CD8-positive, alpha-beta memory T cell (primary cell): ENCODE measurements around the gene MYCN. TPM values are rescaled to one million over a fixed set of nuclear protein-coding genes. Genes with fewer than 3 reads are reported as not detected.
"Not testable (repeated sequence)": the region's sequence is repeated elsewhere in the genome, so short reads cannot be mapped to it uniquely, and the experiment has no call there.

Source experiments
- CTCF ChIA-PET: fragments of 350-600 bp; sonication (Branson Sonifier 250); formaldehyde crosslinking; loops from one replicate; lab custom pipeline; 2021; ENCODE audit warnings: antibody characterized with exemption; lab: Charles Lee
- POLR2A ChIA-PET: fragments of 350-600 bp; sonication (Branson Sonifier 250); formaldehyde crosslinking; loops from one replicate; lab custom pipeline; 2021; ENCODE audit warnings: antibody characterized with exemption; lab: Charles Lee
- DNase-seq, 5 donors: peaks; one replicate each; pipeline versions ENCODE4 v3.0.0 to v3.0.0-alpha.2; 2020 to 2022; ENCODE audit warnings: mixed read lengths in 1 of 5
- H3K27ac ChIP-seq: one replicate; pipeline ENCODE4 v1.7.0; 2013; ENCODE audit warnings: low read depth, mild to moderate bottlenecking, low read length, moderate library complexity
- H3K27me3 ChIP-seq: 2 replicates; pipeline ENCODE4 v1.7.0; 2013; ENCODE audit warnings: low read length, mild to moderate bottlenecking; ENCODE audit not compliant: insufficient read depth, poor library complexity, severe bottlenecking
- H3K36me3 ChIP-seq: 2 replicates; pipeline ENCODE4 v1.7.0; 2013; ENCODE audit warnings: mild to moderate bottlenecking, low read length, moderate library complexity; ENCODE audit not compliant: insufficient read depth
- H3K4me1 ChIP-seq: 2 replicates; pipeline ENCODE4 v1.7.0; 2013; ENCODE audit warnings: mild to moderate bottlenecking, low read length, moderate library complexity; ENCODE audit not compliant: insufficient read depth
- H3K4me3 ChIP-seq: 2 replicates; pipeline ENCODE4 v1.7.0; 2013; ENCODE audit warnings: mild to moderate bottlenecking, low read length
- H3K9me3 ChIP-seq: 2 replicates; pipeline ENCODE4 v1.7.0; 2013; ENCODE audit warnings: mild to moderate bottlenecking, low read length
- H3K27ac Mint-ChIP-seq, 8 donors: one replicate each; pipeline ENCODE4 v1.8.0; 2020 to 2021; ENCODE audit warnings: mixed read lengths in 8 of 8, mild to moderate bottlenecking in 6 of 8, inconsistent platforms in 3 of 8, moderate library complexity in 3 of 8
- H3K27me3 Mint-ChIP-seq, 2 donors: one replicate each; pipeline ENCODE4 v1.8.0; 2020 to 2021; ENCODE audit warnings: mixed read lengths in 2 of 2, mild to moderate bottlenecking in 1 of 2, moderate library complexity in 1 of 2
- H3K36me3 Mint-ChIP-seq, 3 donors: one replicate each; pipeline ENCODE4 v1.8.0; 2020 to 2021; ENCODE audit warnings: mixed read lengths in 3 of 3, inconsistent platforms in 1 of 3, mild to moderate bottlenecking in 1 of 3
- H3K4me1 Mint-ChIP-seq, 3 donors: one replicate each; pipeline ENCODE4 v1.8.0; 2020 to 2021; ENCODE audit warnings: mixed read lengths in 3 of 3, inconsistent platforms in 1 of 3, mild to moderate bottlenecking in 1 of 3
- H3K4me3 Mint-ChIP-seq, 7 donors: one replicate each; pipeline ENCODE4 v1.8.0; 2020 to 2021; ENCODE audit warnings: mixed read lengths in 7 of 7, mild to moderate bottlenecking in 6 of 7, moderate library complexity in 4 of 7, inconsistent platforms in 2 of 7
- H3K9me3 Mint-ChIP-seq, 5 donors: one replicate each; pipeline ENCODE4 v1.8.0; 2020 to 2022; ENCODE audit warnings: mixed read lengths in 5 of 5, mild to moderate bottlenecking in 3 of 5, moderate library complexity in 2 of 5, inconsistent platforms in 1 of 5
- polyA plus RNA-seq: library from polyadenylated mRNA; unstranded; fragments of 300-500 nt; fragmentation: Illumina TruSeq; gene quantifications from one replicate; pipeline ENCODE4 v1.2.3, GENCODE V29; 2021
- total RNA-seq, 2 experiments: library from RNA; stranded (reverse); gene quantifications; one replicate each; pipeline ENCODE4 v1.2.3, GENCODE V29; 2021

The MYCN gene
- total and polyA plus RNA-seq, 3 experiments from 2014 or later: not detected

DNA sequence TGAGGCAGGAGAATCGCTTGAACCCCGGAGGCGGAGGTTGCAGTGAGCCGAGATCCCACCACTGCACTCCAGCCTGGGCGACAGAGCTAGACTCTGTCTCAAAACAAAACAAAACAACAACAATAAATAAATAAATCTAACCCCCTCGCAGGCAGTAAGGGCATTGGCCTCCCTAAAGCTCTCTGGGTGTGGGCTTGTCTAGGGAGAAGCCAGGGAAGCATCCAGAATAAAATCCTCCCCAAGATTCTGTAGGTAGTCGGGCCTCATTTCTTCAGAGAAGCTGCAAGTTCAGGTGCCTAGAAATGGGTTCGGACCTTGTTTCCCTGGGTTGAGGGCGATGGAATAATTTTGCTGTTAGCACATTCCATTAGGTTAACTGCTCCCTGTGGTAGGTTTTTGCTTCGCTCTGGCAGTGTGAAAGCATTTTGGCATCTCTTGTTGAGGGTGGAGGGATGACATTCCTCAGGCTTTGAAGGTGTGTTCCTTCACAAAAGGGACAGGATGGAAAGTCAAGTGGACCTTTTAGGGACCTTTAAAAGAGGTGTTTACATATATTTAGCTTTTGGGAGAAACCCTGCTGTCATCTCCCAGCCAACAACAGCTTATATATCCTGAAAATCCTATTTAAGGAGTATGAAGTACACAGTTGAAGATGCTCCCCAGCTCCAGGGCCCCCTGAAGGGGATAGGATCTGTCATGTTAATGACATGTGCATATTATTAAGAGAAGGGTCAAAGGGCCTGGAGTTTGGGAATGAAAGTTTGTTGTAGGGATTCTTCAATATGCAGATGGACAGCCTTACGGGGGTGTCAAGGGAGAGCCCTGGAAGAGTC lies 17.7 kb downstream of the MYCN start:
- Histone ChIP-seq H3K9me3 (no peaks in the 10 kb centered on the region), H3K27me3 (no peaks in the 10 kb centered on the region), H3K36me3 (no peaks in the 10 kb centered on the region), H3K4me3 (no peak overlapping the region), H3K4me1 (no peaks in the 10 kb centered on the region), H3K27ac (no peak overlapping the region)
- no peaks in the 10 kb centered on the region for H3K36me3 Mint-ChIP-seq
- POLR2A ChIA-PET: no interaction called here
- no peak overlapping the region for H3K4me3 Mint-ChIP-seq
- no peak overlapping the region for H3K27ac Mint-ChIP-seq
- peaks cover 3 to 7% of the 10 kb centered on the region in 2 donors for H3K27me3 Mint-ChIP-seq
- H3K9me3 Mint-ChIP-seq: peaks cover 0 to 9% (median 0%) of the 10 kb centered on the region in 5 donors
- H3K4me1 Mint-ChIP-seq: no peaks in the 10 kb centered on the region
- CTCF ChIA-PET: no interaction called here
- DNase-seq: no peak

- H3K27me3 ChIP-seq: no peaks in the 10 kb centered on the region
- H3K4me1 ChIP-seq: no peaks in the 10 kb centered on the region
- Mint-ChIP-seq H3K4me3 (no peak overlapping the region), H3K36me3 (no peaks in the 10 kb centered on the region), H3K27ac (no peak overlapping the region), H3K4me1 (peaks cover 0 to 2% (median 0%) of the 10 kb centered on the region in 3 donors), H3K27me3 (peaks cover 3 to 7% of the 10 kb centered on the region in 2 donors), H3K9me3 (peaks cover 0 to 9% (median 0%) of the 10 kb centered on the region in 5 donors)
- ChIA-PET CTCF (no interaction called here), POLR2A (no interaction called here)
- DNase-seq: no peak
- H3K36me3 ChIP-seq: no peaks in the 10 kb centered on the region
- H3K9me3 ChIP-seq: no peaks in the 10 kb centered on the region
- no peak overlapping the region for H3K27ac ChIP-seq
- no peak overlapping the region for H3K4me3 ChIP-seq
Measured at GRCh38 chr2:15959331-15960153, 19.2 kb downstream of the MYCN start.

GRCh38 chr2:15960154-15960520 lies 19.8 kb downstream of the MYCN start:
- POLR2A ChIA-PET, H3K9me3 Mint-ChIP-seq, H3K36me3 ChIP-seq, H3K4me1 ChIP-seq, H3K27me3 ChIP-seq, H3K36me3 Mint-ChIP-seq, H3K27ac Mint-ChIP-seq, H3K4me3 ChIP-seq, H3K4me3 Mint-ChIP-seq, H3K4me1 Mint-ChIP-seq, H3K27me3 Mint-ChIP-seq, DNase-seq, H3K9me3 ChIP-seq, H3K27ac ChIP-seq, CTCF ChIA-PET: not testable (repeated sequence)

DNA sequence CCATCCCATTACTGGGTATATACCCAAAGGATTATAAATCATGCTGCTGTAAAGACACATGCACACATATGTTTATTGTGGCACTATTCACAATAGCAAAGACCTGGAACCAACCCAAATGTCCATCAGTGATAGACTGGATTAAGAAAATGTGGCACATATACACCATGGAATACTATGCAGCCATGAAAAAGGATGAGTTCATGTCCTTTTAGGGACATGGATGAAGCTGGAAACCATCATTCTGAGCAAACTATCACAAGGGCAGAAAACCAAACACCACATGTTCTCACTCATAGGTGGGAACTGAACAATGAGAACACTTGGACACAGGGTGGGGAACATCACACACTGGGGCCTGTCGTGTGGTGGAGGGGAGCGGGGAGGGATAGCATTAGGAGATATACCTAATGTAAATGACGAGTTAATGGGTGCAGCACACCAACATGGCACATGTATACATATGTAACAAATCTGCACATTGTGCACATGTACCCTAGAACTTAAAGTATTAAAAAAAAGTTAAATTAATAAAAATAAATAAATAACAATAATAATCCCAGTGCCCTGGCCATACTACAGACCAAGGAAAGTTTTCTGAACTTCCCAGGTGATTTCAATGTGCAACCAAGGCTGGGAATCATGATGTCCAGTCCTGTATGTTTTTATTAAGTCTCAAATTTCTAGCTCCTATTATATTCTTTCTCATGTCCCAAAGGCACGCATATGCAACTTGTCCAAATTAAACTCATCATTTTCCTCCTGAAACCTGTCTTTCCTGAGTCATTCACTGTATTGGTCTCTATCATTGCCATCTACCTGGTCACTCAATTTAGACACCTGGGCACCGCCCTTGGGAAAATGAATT lies 23.0 kb downstream of the MYCN start:
- H3K4me3 Mint-ChIP-seq, H3K4me3 ChIP-seq, H3K9me3 ChIP-seq, H3K36me3 Mint-ChIP-seq, H3K27me3 Mint-ChIP-seq, H3K36me3 ChIP-seq, CTCF ChIA-PET, H3K27me3 ChIP-seq, H3K27ac ChIP-seq, H3K27ac Mint-ChIP-seq, POLR2A ChIA-PET, H3K9me3 Mint-ChIP-seq, DNase-seq: not testable (repeated sequence)
- peaks cover 10 to 21% (median 15%) of the 10 kb centered on the region in 3 donors for H3K4me1 Mint-ChIP-seq
- peaks cover 18% of the 10 kb centered on the region for H3K4me1 ChIP-seq

DNA sequence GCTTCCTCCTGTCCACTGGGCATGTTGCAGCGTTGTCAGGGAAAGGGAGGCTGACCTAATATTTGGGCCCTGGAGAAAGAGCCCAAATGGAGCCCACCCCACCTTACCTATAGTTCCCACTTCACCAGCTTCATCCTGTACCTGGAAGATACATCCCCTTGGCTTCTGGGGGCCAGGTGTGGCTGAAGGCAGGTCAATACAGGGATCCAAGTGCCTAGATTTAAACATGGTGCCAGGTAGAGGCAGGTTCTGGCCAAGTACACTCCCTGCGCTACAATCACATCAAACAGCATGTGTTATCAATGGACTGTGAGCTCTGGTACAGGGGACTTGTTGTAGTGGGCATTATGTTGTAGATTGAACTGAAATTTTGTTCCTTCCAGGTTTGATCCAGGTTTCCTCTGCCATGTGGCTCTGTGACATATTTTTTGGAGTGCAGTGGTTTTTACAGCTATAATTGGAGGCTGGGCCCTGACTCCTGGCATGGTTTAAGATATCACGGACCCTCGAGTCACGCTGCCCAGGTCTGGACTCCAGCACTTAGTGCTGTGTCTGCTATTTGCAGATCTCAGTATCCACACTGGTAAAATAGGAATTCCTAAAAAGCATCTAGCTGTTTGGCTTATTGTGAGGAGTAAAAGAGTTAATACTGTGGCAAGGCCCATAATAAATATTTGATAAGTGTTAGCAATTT lies 23.8 kb downstream of the MYCN start:
- POLR2A ChIA-PET: no interaction called here
- no peak overlapping the region for H3K27ac ChIP-seq
- no peak for DNase-seq
- H3K27ac Mint-ChIP-seq: peak overlapping the region in 1 of 8 donors; percentile 51
- H3K36me3 ChIP-seq: no peaks in the 10 kb centered on the region
- no peaks in the 10 kb centered on the region for H3K27me3 ChIP-seq
- H3K9me3 ChIP-seq: no peaks in the 10 kb centered on the region
- H3K36me3 Mint-ChIP-seq: no peaks in the 10 kb centered on the region
- peaks cover 10 to 21% (median 15%) of the 10 kb centered on the region in 3 donors for H3K4me1 Mint-ChIP-seq
- peaks cover 18% of the 10 kb centered on the region for H3K4me1 ChIP-seq
- no peak overlapping the region for H3K4me3 Mint-ChIP-seq
- peaks cover 0 to 1% of the 10 kb centered on the region in 2 donors for H3K27me3 Mint-ChIP-seq
- CTCF ChIA-PET: no interaction called here
- no peak overlapping the region for H3K4me3 ChIP-seq
- peaks cover 0 to 8% (median 2%) of the 10 kb centered on the region in 5 donors for H3K9me3 Mint-ChIP-seq

- H3K4me3 ChIP-seq: no peak overlapping the region
- Mint-ChIP-seq H3K4me1 (peaks cover 10 to 26% (median 15%) of the 10 kb centered on the region in 3 donors), H3K9me3 (peaks cover 0 to 5% (median 2%) of the 10 kb centered on the region in 5 donors), H3K36me3 (no peaks in the 10 kb centered on the region), H3K27ac (no peak overlapping the region), H3K4me3 (no peak overlapping the region), H3K27me3 (peaks cover 0 to 1% of the 10 kb centered on the region in 2 donors)
- no peaks in the 10 kb centered on the region for H3K27me3 ChIP-seq
- H3K9me3 ChIP-seq: no peaks in the 10 kb centered on the region
- POLR2A ChIA-PET: no interaction called here
- no peak for DNase-seq
- no peaks in the 10 kb centered on the region for H3K36me3 ChIP-seq
- peaks cover 18% of the 10 kb centered on the region for H3K4me1 ChIP-seq
- CTCF ChIA-PET: no interaction called here
- H3K27ac ChIP-seq: no peak overlapping the region
Measured at GRCh38 chr2:15964936-15965563, 24.7 kb downstream of the MYCN start.

GRCh38 chr2:15965564-15966019 lies 25.2 kb downstream of the MYCN start:
- Mint-ChIP-seq H3K9me3 (peaks cover 0 to 5% (median 2%) of the 10 kb centered on the region in 5 donors), H3K27me3 (peaks cover 1 to 3% of the 10 kb centered on the region in 2 donors), H3K27ac (peak overlapping the region in 3 of 8 donors; percentile 29 to 72 (median 57)), H3K4me1 (peaks cover 10 to 26% (median 15%) of the 10 kb centered on the region in 3 donors), H3K36me3 (no peaks in the 10 kb centered on the region), H3K4me3 (peak overlapping the region in 2 of 7 donors; percentile 20 to 46)
- POLR2A ChIA-PET: no interaction called here
- Histone ChIP-seq H3K36me3 (no peaks in the 10 kb centered on the region), H3K27ac (no peak overlapping the region), H3K4me3 (no peak overlapping the region), H3K4me1 (peaks cover 18% of the 10 kb centered on the region), H3K27me3 (no peaks in the 10 kb centered on the region), H3K9me3 (no peaks in the 10 kb centered on the region)
- peak in 1 of 5 donors; percentile 46 for DNase-seq
- CTCF ChIA-PET: no interaction called here
